GM12875 (cell line): ENCODE results near the gene PPP2R3B.

Experiments used
- H3K4me3 ChIP-seq: one replicate; pipeline ENCODE4 v1.5.1; 2011; ENCODE audit warnings: low read depth, low read length, control low read depth
- TF ChIP-seq, protein P1 (sequence below): IDR thresholded peaks from 2 replicates; pipeline ENCODE4 v1.5.1; 2011; ENCODE audit warnings: low read depth, mild to moderate bottlenecking, control low read depth, inconsistent platforms, low read length, moderate library complexity, borderline replicate concordance; ENCODE audit not compliant: insufficient read depth

The PPP2R3B gene

DNA sequence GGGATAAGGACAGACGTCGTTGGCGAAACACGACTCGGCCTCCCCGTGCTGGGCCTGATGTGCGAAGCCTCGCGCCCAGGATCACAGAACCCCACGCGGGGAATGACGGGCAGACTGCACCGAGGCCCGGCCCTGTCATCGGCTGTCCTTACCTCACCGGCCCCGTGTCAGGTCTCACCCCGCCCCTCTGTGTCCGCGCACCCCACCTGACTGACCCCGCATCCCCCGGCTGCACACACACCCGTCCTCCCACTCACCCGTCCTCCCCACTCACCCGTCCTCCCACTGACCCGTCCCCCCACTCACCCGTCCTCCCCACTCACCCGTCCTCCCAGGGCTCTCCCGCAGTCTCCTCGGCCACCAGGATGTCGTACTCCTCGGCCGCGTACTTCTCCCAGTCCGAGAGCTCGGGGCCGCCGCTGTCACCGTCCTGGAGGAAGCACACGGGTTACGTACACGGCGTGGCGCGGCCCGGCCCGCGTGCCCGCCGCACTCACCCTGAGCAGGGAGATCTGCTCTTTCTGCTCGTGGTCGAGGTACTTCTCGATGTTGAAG lies 48.3 kb downstream of the PPP2R3B start:
- no peak overlapping the region for H3K4me3 ChIP-seq
- TF ChIP-seq, protein P1, sequence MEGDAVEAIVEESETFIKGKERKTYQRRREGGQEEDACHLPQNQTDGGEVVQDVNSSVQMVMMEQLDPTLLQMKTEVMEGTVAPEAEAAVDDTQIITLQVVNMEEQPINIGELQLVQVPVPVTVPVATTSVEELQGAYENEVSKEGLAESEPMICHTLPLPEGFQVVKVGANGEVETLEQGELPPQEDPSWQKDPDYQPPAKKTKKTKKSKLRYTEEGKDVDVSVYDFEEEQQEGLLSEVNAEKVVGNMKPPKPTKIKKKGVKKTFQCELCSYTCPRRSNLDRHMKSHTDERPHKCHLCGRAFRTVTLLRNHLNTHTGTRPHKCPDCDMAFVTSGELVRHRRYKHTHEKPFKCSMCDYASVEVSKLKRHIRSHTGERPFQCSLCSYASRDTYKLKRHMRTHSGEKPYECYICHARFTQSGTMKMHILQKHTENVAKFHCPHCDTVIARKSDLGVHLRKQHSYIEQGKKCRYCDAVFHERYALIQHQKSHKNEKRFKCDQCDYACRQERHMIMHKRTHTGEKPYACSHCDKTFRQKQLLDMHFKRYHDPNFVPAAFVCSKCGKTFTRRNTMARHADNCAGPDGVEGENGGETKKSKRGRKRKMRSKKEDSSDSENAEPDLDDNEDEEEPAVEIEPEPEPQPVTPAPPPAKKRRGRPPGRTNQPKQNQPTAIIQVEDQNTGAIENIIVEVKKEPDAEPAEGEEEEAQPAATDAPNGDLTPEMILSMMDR, result no peak

DNA sequence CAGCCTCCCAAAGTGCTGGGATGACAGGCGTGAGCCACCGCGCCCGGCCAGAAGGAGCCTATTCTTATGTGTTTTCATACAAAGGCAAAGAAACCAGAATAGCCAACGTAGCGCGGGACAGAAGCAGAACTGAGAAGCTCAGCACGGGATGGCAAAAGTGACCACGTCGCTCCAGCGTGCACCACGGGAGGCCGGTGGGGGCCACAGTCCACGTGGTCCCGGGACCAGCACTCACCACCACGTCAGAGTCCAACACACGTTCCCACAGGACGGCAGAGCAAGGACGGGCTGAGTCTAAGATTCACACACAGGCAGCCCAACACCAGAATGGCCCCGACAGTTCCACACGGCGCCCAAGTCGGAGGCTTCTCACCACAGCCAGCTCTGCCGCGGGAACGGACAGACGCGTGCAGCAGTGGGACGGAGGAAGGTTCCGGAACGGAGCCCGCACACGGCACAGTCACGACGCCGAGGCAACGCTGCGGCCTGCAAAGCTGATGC lies 49.3 kb downstream of the PPP2R3B start:
- TF ChIP-seq, protein P1, result no peak
- no peak overlapping the region for H3K4me3 ChIP-seq

DNA sequence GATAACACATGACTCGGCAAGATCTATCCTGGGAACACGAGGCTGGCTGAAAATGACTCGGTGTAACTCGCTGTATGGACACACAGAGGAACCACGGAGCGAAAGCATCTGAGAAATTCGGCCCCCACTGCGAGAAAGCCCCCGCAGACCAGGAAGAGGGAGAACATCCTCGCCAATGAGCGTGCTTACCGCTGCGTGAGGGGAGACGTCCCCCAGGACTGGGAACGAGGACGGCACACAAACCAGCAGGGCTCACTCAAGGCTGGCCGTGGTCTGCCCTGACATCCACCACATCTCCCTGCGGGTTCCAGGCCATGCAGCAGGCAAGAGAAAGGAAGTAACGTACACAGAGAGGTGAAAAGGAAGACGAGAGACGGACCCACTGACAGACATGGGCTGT lies 50.5 kb downstream of the PPP2R3B start:
- H3K4me3 ChIP-seq, result no peak overlapping the region
- TF ChIP-seq, protein P1, result no peak

DNA sequence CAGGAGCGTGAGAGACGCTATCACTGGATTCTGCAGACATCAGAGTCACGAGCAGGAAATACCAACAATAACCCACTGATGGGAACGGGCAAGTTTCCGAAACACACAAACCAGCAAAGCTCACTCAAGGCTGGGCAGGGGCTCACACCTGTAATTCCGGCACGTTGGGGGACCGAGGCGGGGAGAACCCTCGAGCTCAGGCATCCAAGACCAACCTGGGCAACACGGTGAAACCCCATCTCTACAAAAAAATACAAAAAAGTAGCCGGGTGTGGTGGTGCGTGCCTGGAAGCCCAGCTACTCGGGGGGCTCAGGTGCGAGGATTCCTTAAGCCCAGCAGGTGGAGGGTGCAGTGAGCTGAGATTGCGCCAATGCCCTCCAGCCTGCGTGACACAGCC lies 51.0 kb downstream of the PPP2R3B start:
- TF ChIP-seq, protein P1, result no peak
- no peak overlapping the region for H3K4me3 ChIP-seq

DNA sequence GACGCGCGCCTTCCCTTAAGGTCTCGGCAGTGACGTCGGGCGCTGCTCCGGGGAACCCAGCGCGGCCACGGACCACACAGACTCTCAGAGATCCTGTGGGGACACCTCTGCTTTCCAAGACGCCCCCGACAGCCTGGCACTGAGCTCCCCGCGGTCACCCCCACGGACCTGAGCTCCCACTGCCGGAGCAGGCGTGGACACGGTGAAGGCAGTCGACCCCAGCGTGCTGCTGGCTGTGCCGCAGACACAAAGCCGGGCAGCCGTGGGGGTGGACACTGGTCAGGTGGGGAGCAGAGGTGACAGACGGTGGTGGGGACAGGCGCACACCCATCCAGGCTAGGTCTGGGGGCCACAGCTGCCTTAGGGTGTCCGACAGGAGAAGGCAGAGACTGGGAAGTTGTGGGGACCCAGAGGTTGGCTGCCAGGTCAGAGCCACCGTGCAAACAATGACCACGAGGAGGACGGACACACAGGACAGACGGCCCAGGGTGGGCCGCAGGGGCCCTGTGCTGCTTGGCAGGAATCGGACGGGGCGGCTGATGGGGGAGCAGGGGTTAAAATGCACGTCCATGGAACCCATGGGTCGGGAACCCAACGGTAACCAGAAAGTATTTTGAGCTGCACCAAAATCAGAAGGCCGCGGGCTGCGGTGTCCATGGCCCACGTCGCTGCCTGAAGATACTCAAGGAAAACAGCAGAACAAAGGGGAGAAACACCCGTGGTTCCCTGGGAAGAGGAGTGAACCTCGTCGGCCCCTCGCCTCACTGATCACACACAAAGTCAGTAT lies 51.5 kb downstream of the PPP2R3B start:
- H3K4me3 ChIP-seq, result no peak overlapping the region
- TF ChIP-seq, protein P1, result no peak

DNA sequence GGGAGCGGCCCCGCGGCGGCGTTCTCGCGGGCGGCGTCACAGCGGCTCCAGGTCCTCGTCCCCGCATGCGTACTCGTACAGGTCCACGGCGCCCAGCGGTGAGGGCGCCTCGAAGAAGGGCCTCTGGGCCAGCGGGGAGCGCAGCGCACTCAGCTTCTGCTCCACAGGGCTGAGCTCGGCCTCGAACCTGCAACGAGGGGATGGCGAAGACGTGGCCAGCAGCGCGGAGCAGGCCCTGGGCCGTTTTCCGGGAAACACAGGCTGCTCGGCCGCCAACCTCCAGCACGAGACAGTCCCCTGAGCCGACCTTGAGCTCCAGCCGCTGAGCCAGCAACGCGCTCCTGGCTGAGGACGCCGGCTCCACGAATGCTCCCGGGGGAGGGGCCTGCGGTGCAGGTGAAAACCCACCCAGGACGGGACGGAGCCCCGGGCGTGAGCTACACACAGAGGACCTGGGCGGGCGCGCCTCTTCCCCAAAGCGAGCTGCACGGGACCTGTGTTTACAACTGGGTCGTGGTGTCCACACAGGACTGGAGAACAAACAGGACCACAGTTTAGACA lies 52.3 kb downstream of the PPP2R3B start:
- TF ChIP-seq, protein P1, result no peak

DNA sequence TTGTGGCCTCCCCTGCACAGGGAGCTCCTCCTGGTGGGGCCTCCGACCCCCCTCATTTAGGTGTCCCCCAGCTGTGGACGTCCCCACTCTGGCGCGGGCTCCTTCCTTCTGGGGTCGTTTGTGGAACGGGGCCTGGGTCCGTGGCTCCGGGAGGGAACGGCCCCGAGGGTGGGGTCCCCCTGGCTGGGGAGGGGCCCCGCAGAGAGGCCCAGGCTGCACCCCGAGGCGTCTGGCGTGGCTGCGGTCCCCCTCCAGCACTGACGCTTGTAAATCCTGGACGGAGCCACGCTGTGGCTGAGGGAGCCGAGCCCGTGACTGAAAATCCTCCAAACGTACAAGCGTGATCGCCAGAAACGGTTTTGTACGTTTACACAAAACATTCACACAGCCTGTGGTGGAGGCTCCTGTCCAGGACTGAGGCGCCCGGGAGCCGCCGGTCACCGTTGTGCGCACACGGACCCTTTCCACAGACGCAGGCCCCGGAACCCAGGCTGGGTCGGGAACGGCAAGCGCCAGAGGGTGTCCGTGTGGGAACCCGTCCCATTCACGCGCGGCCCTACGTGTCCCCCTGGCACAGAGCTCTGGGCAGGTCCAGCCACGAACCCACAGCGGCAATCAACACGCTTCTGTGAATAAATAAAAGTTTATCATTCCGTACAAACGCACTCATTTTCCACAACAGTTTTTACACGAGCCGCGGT lies 52.9 kb downstream of the PPP2R3B start:
- H3K4me3 ChIP-seq, result no peak overlapping the region
- TF ChIP-seq, protein P1, result no peak

More for the DNA sequence above, 52.3 kb downstream of the PPP2R3B start:
- no peak overlapping the region for H3K4me3 ChIP-seq
